ENCODE results near the gene SMIM45.

Gene SMIM45

GRCh38 chr22:41911001-41911611 lies 40.8 kb upstream of the SMIM45 start:
- H3K14ac ChIP-seq (ENCODE audit: low read length): no peak overlapping the region
- peaks cover 63 to 76% (median 73%) of the 10 kb centered on the region in 3 experiments for H3K27me3 ChIP-seq (ENCODE audit: control insufficient read depth in 3 of 3, insufficient read depth in 3 of 3, low read depth in 1 of 3, low read length in 3 of 3)
- no peak overlapping the region for H3K4me3 ChIP-seq (ENCODE audit: low read length in 2 of 2)

GRCh38 chr22:41912338-41913039 lies 39.5 kb upstream of the SMIM45 start:
- H3K14ac ChIP-seq (ENCODE audit: low read length): peak overlapping the region; percentile 63
- no peak overlapping the region for H2BK15ac ChIP-seq (ENCODE audit: low read length)
- no peak overlapping the region for H3K9ac ChIP-seq (ENCODE audit: low read depth, low read length, poor library complexity)
- no peak overlapping the region for H3K18ac ChIP-seq (ENCODE audit: low read length)
- no peak overlapping the region for H4K91ac ChIP-seq (ENCODE audit: low read depth, low read length, poor library complexity)
- H3K27me3 ChIP-seq (ENCODE audit: control insufficient read depth in 3 of 3, insufficient read depth in 3 of 3, low read depth in 1 of 3, low read length in 3 of 3): peaks cover 67 to 89% (median 87%) of the 10 kb centered on the region in 3 experiments
- WGBS, 2 donors (ENCODE audit: extremely low coverage in 2 of 2, insufficient read length in 2 of 2, insufficient replicate concordance in 1 of 2): no CpG with 5 or more reads among the region's 9 CpGs
- no peak overlapping the region for H2BK120ac ChIP-seq (ENCODE audit: low read depth, low read length)
- H3K27ac ChIP-seq (replicated peaks; ENCODE audit: low read length): no peak overlapping the region
- no peak overlapping the region for H4K8ac ChIP-seq (ENCODE audit: low read depth, low read length)
- H3K79me1 ChIP-seq (ENCODE audit: low read depth, low read length): no peaks in the 10 kb centered on the region
- peaks cover 10% of the 10 kb centered on the region in 2 donors for H3K4me1 ChIP-seq (ENCODE audit: control insufficient read depth in 2 of 2, insufficient read depth in 1 of 2, low read depth in 1 of 2, low read length in 2 of 2)
- no peak overlapping the region for H3K4me2 ChIP-seq (ENCODE audit: insufficient read depth, low read length, poor library complexity, severe bottlenecking)
- H2AFZ ChIP-seq (ENCODE audit: low read length): no peak overlapping the region
- no peaks in the 10 kb centered on the region for H3K9me3 ChIP-seq (replicated peaks in 1 of 2; ENCODE audit: control insufficient read depth in 2 of 2, insufficient read depth in 1 of 2, low read depth in 1 of 2, low read length in 2 of 2)
- H3K23ac ChIP-seq (ENCODE audit: low read depth, low read length, poor library complexity): peak overlapping the region; percentile 44
- H2BK5ac ChIP-seq (ENCODE audit: low read length): no peak overlapping the region
- H2BK12ac ChIP-seq (ENCODE audit: low read length): no peak overlapping the region
- no peak for DNase-seq (ENCODE audit: low spot score)
- no peak overlapping the region for H3K4ac ChIP-seq (ENCODE audit: low read length)
- no peak overlapping the region for H3K4me3 ChIP-seq (ENCODE audit: low read length in 2 of 2)
- peaks cover 3 to 6% of the 10 kb centered on the region in 2 donors for H3K36me3 ChIP-seq (replicated peaks in 1 of 2; ENCODE audit: control insufficient read depth in 2 of 2, insufficient read depth in 2 of 2, low read length in 2 of 2)
- peak overlapping the region; percentile 95 for H2AK5ac ChIP-seq (ENCODE audit: low read depth, low read length)

More at GRCh38 chr22:41911001-41911611, 40.8 kb upstream of the SMIM45 start:
- no peak overlapping the region for H4K8ac ChIP-seq (ENCODE audit: low read depth, low read length)
- H2AFZ ChIP-seq (ENCODE audit: low read length): peak overlapping the region; percentile 75
- H3K27ac ChIP-seq (replicated peaks; ENCODE audit: low read length): no peak overlapping the region
- peak overlapping the region; percentile 81 for H2AK5ac ChIP-seq (ENCODE audit: low read depth, low read length)
- peak overlapping the region; percentile 76 for H3K18ac ChIP-seq (ENCODE audit: low read length)
- H2BK120ac ChIP-seq (ENCODE audit: low read depth, low read length): peak overlapping the region; percentile 72
- H4K91ac ChIP-seq (ENCODE audit: low read depth, low read length, poor library complexity): no peak overlapping the region
- H3K9me3 ChIP-seq (replicated peaks in 1 of 2; ENCODE audit: control insufficient read depth in 2 of 2, insufficient read depth in 1 of 2, low read depth in 1 of 2, low read length in 2 of 2): no peaks in the 10 kb centered on the region
- H3K9ac ChIP-seq (ENCODE audit: low read depth, low read length, poor library complexity): no peak overlapping the region
- DNase-seq (ENCODE audit: low spot score): no peak
- H3K36me3 ChIP-seq (replicated peaks in 1 of 2; ENCODE audit: control insufficient read depth in 2 of 2, insufficient read depth in 2 of 2, low read length in 2 of 2): peaks cover 8 to 20% of the 10 kb centered on the region in 2 donors
- peaks cover 10% of the 10 kb centered on the region in 2 donors for H3K4me1 ChIP-seq (ENCODE audit: control insufficient read depth in 2 of 2, insufficient read depth in 1 of 2, low read depth in 1 of 2, low read length in 2 of 2)
- no peak overlapping the region for H2BK5ac ChIP-seq (ENCODE audit: low read length)
- H3K4ac ChIP-seq (ENCODE audit: low read length): no peak overlapping the region
- H3K4me2 ChIP-seq (ENCODE audit: insufficient read depth, low read length, poor library complexity, severe bottlenecking): peak overlapping the region; percentile 18
- H2BK12ac ChIP-seq (ENCODE audit: low read length): peak overlapping the region; percentile 41
- H3K23ac ChIP-seq (ENCODE audit: low read depth, low read length, poor library complexity): peak overlapping the region; percentile 73
- no CpG with 5 or more reads among the region's 37 CpGs for WGBS, 2 donors (ENCODE audit: extremely low coverage in 2 of 2, insufficient read length in 2 of 2, insufficient replicate concordance in 1 of 2)
- H3K79me1 ChIP-seq (ENCODE audit: low read depth, low read length): no peaks in the 10 kb centered on the region
- H2BK15ac ChIP-seq (ENCODE audit: low read length): no peak overlapping the region

GRCh38 chr22:41913040-41913719 lies 38.8 kb upstream of the SMIM45 start:
- no peak overlapping the region for H3K14ac ChIP-seq (ENCODE audit: low read length)
- H3K4me2 ChIP-seq (ENCODE audit: insufficient read depth, low read length, poor library complexity, severe bottlenecking): no peak overlapping the region
- no peak overlapping the region for H3K4ac ChIP-seq (ENCODE audit: low read length)
- peak overlapping the region; percentile 44 for H3K23ac ChIP-seq (ENCODE audit: low read depth, low read length, poor library complexity)
- no peaks in the 10 kb centered on the region for H3K79me1 ChIP-seq (ENCODE audit: low read depth, low read length)
- H4K8ac ChIP-seq (ENCODE audit: low read depth, low read length): no peak overlapping the region
- no peaks in the 10 kb centered on the region for H3K9me3 ChIP-seq (replicated peaks in 1 of 2; ENCODE audit: control insufficient read depth in 2 of 2, insufficient read depth in 1 of 2, low read depth in 1 of 2, low read length in 2 of 2)
- H2AFZ ChIP-seq (ENCODE audit: low read length): no peak overlapping the region
- peak overlapping the region; percentile 95 for H2AK5ac ChIP-seq (ENCODE audit: low read depth, low read length)
- H3K4me3 ChIP-seq (ENCODE audit: low read length in 2 of 2): no peak overlapping the region
- WGBS, 2 donors (ENCODE audit: extremely low coverage in 2 of 2, insufficient read length in 2 of 2, insufficient replicate concordance in 1 of 2): no CpG with 5 or more reads among the region's 11 CpGs
- peak overlapping the region; percentile 81 for H2BK15ac ChIP-seq (ENCODE audit: low read length)
- H3K18ac ChIP-seq (ENCODE audit: low read length): peak overlapping the region; percentile 38
- peaks cover 4 to 8% of the 10 kb centered on the region in 2 donors for H3K4me1 ChIP-seq (ENCODE audit: control insufficient read depth in 2 of 2, insufficient read depth in 1 of 2, low read depth in 1 of 2, low read length in 2 of 2)
- no peak overlapping the region for H3K27ac ChIP-seq (replicated peaks; ENCODE audit: low read length)
- no peak overlapping the region for H2BK120ac ChIP-seq (ENCODE audit: low read depth, low read length)
- H2BK12ac ChIP-seq (ENCODE audit: low read length): peak overlapping the region; percentile 58
- no peak overlapping the region for H4K91ac ChIP-seq (ENCODE audit: low read depth, low read length, poor library complexity)
- H3K9ac ChIP-seq (ENCODE audit: low read depth, low read length, poor library complexity): no peak overlapping the region
- H2BK5ac ChIP-seq (ENCODE audit: low read length): no peak overlapping the region
- H3K27me3 ChIP-seq (ENCODE audit: control insufficient read depth in 3 of 3, insufficient read depth in 3 of 3, low read depth in 1 of 3, low read length in 3 of 3): peaks cover 71 to 96% (median 94%) of the 10 kb centered on the region in 3 experiments
- no peak for DNase-seq (ENCODE audit: low spot score)
- H3K36me3 ChIP-seq (replicated peaks in 1 of 2; ENCODE audit: control insufficient read depth in 2 of 2, insufficient read depth in 2 of 2, low read length in 2 of 2): no peaks in the 10 kb centered on the region

Measured in neuronal stem cell (in vitro differentiated cells).